HepG2 (cell line): Measurements from ENCODE around the gene VPS11. TPM values are rescaled to one million over a fixed set of nuclear protein-coding genes. Genes with fewer than 3 reads are reported as not detected.
A peak's percentile ranks its signal among the peaks of the same experiment; 100 is the strongest.

ENCODE experiments used
- FOXA3 ChIP-seq: IDR thresholded peaks from 2 replicates; pipeline ENCODE4 v1.6.1; 2016; ENCODE audit warnings: missing genetic modification reagents, missing compliant biosample characterization
- GABPB1 ChIP-seq: IDR thresholded peaks from 2 replicates; pipeline ENCODE4 v1.6.1; 2016; ENCODE audit warnings: mild to moderate bottlenecking, missing genetic modification reagents, moderate library complexity, missing compliant biosample characterization
- HHEX ChIP-seq: IDR thresholded peaks from 2 replicates; pipeline ENCODE4 v1.6.1; 2016; ENCODE audit warnings: control low read depth
- MAF1 ChIP-seq: sonication (generic); formaldehyde crosslinking; IDR thresholded peaks from 2 replicates; pipeline ENCODE4 v1.5.0; 2020; ENCODE audit warnings: missing genetic modification reagents, borderline replicate concordance
- PHF5A ChIP-seq: IDR thresholded peaks from one replicate; pipeline ENCODE4 v1.6.1; 2018; ENCODE audit warnings: low read depth, missing genetic modification reagents; ENCODE audit not compliant: unreplicated experiment
- TCF12 ChIP-seq, 2 experiments: fragments of 450-650 bp in 1 of 2; sonication (generic) in 1 of 2; formaldehyde crosslinking in 1 of 2; IDR thresholded peaks; 2 replicates each; pipeline versions ENCODE4 v1.6.1 to v1.8.0; 2017 to 2022; ENCODE audit warnings: antibody characterized with exemption in 1 of 2, mild to moderate bottlenecking in 1 of 2, missing genetic modification reagents in 1 of 2, moderate library complexity in 1 of 2
- TEAD2 ChIP-seq: sonication (generic); formaldehyde crosslinking; IDR thresholded peaks from 2 replicates; pipeline ENCODE4 v1.9.0; 2021; ENCODE audit warnings: missing genetic modification reagents
- ZNF121 ChIP-seq: sonication (generic); formaldehyde crosslinking; IDR thresholded peaks from 2 replicates; pipeline ENCODE4 v1.5.0; 2020; ENCODE audit warnings: mild to moderate bottlenecking, missing genetic modification reagents
- ZNF230 ChIP-seq: sonication (generic); formaldehyde crosslinking; IDR thresholded peaks from 2 replicates; pipeline ENCODE4 v1.4.0; 2020; ENCODE audit warnings: mild to moderate bottlenecking, missing genetic modification reagents
- ZNF335 ChIP-seq: sonication (generic); formaldehyde crosslinking; IDR thresholded peaks from 2 replicates; pipeline ENCODE4 v1.4.0; 2020; ENCODE audit warnings: missing genetic modification reagents
- ZNF562 ChIP-seq: sonication (generic); formaldehyde crosslinking; IDR thresholded peaks from 2 replicates; pipeline ENCODE4 v1.8.0; 2022; ENCODE audit warnings: missing genetic modification reagents, borderline replicate concordance
- polyA plus RNA-seq, 8 experiments: library from polyadenylated mRNA; depleted of rRNA in 3 of 8; stranded (reverse) in 7 of 8; unstranded in 1 of 8; fragments of >200 nt; fragmentation: Illumina TruSeq in 4 of 8; extraction: Trizol in 4 of 8; gene quantifications; 2 replicates each; pipeline versions ENCODE4 v1.2.1 to v1.2.3, GENCODE V29; 2011 to 2016; ENCODE audit warnings: low read depth in 4 of 8, missing spikeins in 1 of 8, mixed read lengths in 1 of 8; ENCODE audit not compliant: insufficient read depth in 1 of 8
- total RNA-seq, 5 experiments: library from RNA; depleted of rRNA; stranded (reverse); fragments of >200 nt; fragmentation: Illumina TruSeq; extraction: Trizol; gene quantifications; 2 replicates each; pipeline ENCODE4 v1.2.3, GENCODE V29; 2016; ENCODE audit warnings: low read depth in 1 of 5
- TF ChIP-seq, protein P1 (sequence below): sonication (generic); formaldehyde crosslinking; IDR thresholded peaks from 2 replicates; pipeline ENCODE4 v1.5.0; 2020; ENCODE audit warnings: mild to moderate bottlenecking, missing genetic modification reagents, borderline replicate concordance
- TF ChIP-seq, protein P2 (sequence below): sonication (generic); formaldehyde crosslinking; IDR thresholded peaks from 2 replicates; pipeline ENCODE4 v1.5.0; 2020; ENCODE audit warnings: missing genetic modification reagents
- TF ChIP-seq, protein P3 (sequence below): sonication (generic); formaldehyde crosslinking; IDR thresholded peaks from 2 replicates; pipeline ENCODE4 v1.8.0; 2022; ENCODE audit warnings: low read depth, missing genetic modification reagents
- TF ChIP-seq, protein P4 (sequence below): sonication (generic); formaldehyde crosslinking; IDR thresholded peaks from 2 replicates; pipeline ENCODE4 v1.8.0; 2022; ENCODE audit warnings: missing genetic modification reagents, mild to moderate bottlenecking, inconsistent platforms, borderline replicate concordance
- TF ChIP-seq, protein P5 (sequence below): sonication (generic); formaldehyde crosslinking; IDR thresholded peaks from 2 replicates; pipeline ENCODE4 v1.4.0; 2020; ENCODE audit warnings: low read depth, missing genetic modification reagents
- TF ChIP-seq, protein P6 (sequence below): fragments of 450-650 bp; IDR thresholded peaks from 2 replicates; pipeline ENCODE4 v1.6.1; 2017

Gene VPS11
- total and polyA plus RNA-seq, 2 of the 13 experiments (the other 11 are each of a cell fraction or from before 2014, with no cell fraction given) = 13.7 to 21.6 TPM

DNA sequence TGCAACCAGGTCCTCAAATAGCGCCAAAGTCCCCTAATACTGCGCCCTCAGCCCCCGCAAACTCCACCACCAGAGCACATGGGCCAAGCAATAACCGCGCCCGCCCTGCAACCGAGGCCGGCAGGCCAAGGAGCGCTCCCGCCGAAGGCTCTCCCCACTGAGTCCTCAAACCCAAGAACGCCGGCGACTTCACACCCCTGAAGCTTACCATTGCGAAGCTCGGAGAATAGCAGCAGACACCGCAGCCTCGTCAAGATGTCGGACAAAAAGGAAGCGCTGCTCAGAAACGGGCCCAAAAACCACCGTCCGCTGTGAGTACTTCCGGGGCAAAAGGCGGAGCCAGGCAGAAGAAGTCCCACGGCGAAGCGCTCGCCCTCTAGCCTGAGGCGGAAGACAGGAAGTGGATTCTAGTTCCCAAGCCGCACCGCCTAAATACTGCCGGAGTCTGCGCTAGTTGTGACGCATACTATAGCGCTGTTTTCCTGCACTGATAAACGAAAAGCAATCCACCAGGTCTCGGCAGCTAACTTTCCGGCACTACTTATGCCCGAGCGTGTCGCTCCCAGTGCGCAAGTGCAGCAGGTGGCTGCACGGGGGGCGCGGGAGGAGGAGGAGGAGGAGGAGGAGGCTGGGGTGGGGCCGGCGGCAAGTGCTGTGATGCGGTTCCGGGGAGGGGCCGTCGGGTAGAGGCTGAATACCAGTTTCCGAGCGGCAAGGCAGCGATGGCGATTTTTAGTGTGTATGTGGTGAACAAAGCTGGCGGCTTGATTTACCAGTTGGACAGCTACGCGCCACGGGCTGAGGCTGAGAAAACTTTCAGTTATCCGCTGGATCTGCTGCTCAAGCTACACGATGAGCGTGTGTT is 49.3 kb upstream of the VPS11 start, which contains the start of the genes RPS25 and TRAPPC4 (continued):
- TF ChIP-seq, protein P1, sequence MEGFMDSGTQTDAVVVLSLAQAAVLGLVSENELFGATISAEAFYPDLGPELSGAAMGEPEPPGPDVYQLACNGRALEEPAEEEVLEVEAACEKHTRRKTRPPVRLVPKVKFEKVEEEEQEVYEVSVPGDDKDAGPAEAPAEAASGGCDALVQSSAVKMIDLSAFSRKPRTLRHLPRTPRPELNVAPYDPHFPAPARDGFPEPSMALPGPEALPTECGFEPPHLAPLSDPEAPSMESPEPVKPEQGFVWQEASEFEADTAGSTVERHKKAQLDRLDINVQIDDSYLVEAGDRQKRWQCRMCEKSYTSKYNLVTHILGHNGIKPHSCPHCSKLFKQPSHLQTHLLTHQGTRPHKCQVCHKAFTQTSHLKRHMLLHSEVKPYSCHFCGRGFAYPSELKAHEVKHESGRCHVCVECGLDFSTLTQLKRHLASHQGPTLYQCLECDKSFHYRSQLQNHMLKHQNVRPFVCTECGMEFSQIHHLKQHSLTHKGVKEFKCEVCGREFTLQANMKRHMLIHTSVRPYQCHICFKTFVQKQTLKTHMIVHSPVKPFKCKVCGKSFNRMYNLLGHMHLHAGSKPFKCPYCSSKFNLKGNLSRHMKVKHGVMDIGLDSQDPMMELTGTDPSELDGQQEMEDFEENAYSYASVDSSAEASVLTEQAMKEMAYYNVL (CRISPR knock-in tag) = peak; percentile 25; the same call in 1 of the 2 replicates
- TF ChIP-seq HHEX (CRISPR knock-in tag) (no peak), TCF12 (IDR thresholded peaks at IDR 0.05) (no peak), TCF12 (CRISPR knock-in tag; IDR thresholded peaks at IDR 0.05) (no peak), ZNF562 (CRISPR knock-in tag) (no peak), ZNF121 (CRISPR knock-in tag) (peak; percentile 39; the same call in 1 of the 2 replicates), FOXA3 (CRISPR knock-in tag) (peak; percentile 16; the same call in 1 of the 2 replicates), PHF5A (CRISPR knock-in tag) (peak; percentile 47), TEAD2 (CRISPR knock-in tag) (no peak), GABPB1 (CRISPR knock-in tag) (peak; percentile 98), ZNF230 (CRISPR knock-in tag) (no peak), ZNF335 (CRISPR knock-in tag) (peak; percentile 87), MAF1 (CRISPR knock-in tag) (no peak)
- TF ChIP-seq, protein P2, sequence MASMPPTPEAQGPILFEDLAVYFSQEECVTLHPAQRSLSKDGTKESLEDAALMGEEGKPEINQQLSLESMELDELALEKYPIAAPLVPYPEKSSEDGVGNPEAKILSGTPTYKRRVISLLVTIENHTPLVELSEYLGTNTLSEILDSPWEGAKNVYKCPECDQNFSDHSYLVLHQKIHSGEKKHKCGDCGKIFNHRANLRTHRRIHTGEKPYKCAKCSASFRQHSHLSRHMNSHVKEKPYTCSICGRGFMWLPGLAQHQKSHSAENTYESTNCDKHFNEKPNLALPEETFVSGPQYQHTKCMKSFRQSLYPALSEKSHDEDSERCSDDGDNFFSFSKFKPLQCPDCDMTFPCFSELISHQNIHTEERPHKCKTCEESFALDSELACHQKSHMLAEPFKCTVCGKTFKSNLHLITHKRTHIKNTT (CRISPR knock-in tag) = no peak
- TF ChIP-seq, protein P3, sequence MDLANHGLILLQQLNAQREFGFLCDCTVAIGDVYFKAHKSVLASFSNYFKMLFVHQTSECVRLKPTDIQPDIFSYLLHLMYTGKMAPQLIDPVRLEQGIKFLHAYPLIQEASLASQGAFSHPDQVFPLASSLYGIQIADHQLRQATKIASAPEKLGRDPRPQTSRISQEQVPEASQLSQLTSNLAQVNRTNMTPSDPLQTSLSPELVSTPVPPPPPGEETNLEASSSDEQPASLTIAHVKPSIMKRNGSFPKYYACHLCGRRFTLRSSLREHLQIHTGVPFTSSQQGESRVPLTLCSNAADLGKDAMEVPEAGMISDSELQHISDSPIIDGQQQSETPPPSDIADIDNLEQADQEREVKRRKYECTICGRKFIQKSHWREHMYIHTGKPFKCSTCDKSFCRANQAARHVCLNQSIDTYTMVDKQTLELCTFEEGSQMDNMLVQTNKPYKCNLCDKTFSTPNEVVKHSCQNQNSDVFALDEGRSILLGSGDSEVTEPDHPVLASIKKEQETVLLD (CRISPR knock-in tag) = peak; percentile 39; the same call in 1 of the 2 replicates
- TF ChIP-seq, protein P4, sequence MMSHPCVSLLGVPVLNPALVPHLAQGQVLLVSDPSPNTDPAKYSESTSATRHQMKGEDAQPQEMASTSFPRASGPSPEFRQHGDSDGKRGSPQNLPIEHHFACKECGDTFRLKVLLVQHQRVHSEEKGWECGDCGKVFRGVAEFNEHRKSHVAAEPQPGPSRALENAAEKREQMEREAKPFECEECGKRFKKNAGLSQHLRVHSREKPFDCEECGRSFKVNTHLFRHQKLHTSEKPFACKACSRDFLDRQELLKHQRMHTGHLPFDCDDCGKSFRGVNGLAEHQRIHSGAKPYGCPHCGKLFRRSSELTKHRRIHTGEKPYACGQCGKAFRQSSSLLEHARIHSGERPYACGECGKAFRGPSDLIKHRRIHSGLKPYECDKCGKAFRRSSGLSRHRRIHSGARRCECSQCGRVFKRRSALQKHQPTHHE (CRISPR knock-in tag) = peak; percentile 93
- TF ChIP-seq, protein P5, sequence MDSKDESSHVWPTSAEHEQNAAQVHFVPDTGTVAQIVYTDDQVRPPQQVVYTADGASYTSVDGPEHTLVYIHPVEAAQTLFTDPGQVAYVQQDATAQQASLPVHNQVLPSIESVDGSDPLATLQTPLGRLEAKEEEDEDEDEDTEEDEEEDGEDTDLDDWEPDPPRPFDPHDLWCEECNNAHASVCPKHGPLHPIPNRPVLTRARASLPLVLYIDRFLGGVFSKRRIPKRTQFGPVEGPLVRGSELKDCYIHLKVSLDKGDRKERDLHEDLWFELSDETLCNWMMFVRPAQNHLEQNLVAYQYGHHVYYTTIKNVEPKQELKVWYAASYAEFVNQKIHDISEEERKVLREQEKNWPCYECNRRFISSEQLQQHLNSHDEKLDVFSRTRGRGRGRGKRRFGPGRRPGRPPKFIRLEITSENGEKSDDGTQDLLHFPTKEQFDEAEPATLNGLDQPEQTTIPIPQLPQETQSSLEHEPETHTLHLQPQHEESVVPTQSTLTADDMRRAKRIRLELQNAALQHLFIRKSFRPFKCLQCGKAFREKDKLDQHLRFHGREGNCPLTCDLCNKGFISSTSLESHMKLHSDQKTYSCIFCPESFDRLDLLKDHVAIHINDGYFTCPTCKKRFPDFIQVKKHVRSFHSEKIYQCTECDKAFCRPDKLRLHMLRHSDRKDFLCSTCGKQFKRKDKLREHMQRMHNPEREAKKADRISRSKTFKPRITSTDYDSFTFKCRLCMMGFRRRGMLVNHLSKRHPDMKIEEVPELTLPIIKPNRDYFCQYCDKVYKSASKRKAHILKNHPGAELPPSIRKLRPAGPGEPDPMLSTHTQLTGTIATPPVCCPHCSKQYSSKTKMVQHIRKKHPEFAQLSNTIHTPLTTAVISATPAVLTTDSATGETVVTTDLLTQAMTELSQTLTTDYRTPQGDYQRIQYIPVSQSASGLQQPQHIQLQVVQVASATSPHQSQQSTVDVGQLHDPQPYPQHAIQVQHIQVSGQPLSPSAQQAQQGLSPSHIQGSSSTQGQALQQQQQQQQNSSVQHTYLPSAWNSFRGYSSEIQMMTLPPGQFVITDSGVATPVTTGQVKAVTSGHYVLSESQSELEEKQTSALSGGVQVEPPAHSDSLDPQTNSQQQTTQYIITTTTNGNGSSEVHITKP (CRISPR knock-in tag) = no peak
- TF ChIP-seq, protein P6, sequence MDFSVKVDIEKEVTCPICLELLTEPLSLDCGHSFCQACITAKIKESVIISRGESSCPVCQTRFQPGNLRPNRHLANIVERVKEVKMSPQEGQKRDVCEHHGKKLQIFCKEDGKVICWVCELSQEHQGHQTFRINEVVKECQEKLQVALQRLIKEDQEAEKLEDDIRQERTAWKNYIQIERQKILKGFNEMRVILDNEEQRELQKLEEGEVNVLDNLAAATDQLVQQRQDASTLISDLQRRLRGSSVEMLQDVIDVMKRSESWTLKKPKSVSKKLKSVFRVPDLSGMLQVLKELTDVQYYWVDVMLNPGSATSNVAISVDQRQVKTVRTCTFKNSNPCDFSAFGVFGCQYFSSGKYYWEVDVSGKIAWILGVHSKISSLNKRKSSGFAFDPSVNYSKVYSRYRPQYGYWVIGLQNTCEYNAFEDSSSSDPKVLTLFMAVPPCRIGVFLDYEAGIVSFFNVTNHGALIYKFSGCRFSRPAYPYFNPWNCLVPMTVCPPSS = no peak
